AG09309 (cell line): ENCODE measurements around the gene EDC3.

Source experiments
- DNase-seq: peaks from one replicate; pipeline ENCODE4 v3.0.0-alpha.2; 2010; ENCODE audit warnings: low read depth
- H3K4me3 ChIP-seq: 2 replicates; pipeline ENCODE4 v1.5.1; 2011; ENCODE audit warnings: mild to moderate bottlenecking, low read depth, low read length, moderate library complexity; ENCODE audit not compliant: control insufficient read depth
- CTCF ChIP-seq: IDR thresholded peaks from 2 replicates; pipeline ENCODE4 v1.5.1; 2011; ENCODE audit warnings: mild to moderate bottlenecking, low read depth, low read length, inconsistent platforms; ENCODE audit not compliant: insufficient read depth, control insufficient read depth; ENCODE audit errors: missing control alignments

Gene EDC3

GRCh38 chr15:74653426-74654102 is 42.3 kb downstream of the EDC3 start:
- TF ChIP-seq CTCF, result no peak
- DNase-seq, result peak; percentile 41

GRCh38 chr15:74651242-74651741 is 44.5 kb downstream of the EDC3 start:
- no peak for DNase-seq
- H3K4me3 ChIP-seq, result no peak overlapping the region
- TF ChIP-seq CTCF, result no peak

More at GRCh38 chr15:74653426-74654102, 42.3 kb downstream of the EDC3 start:
- no peak overlapping the region for H3K4me3 ChIP-seq

- TF ChIP-seq CTCF, result no peak
- no peak overlapping the region for H3K4me3 ChIP-seq
- DNase-seq, result no peak
Measured at GRCh38 chr15:74648051-74648842, 47.6 kb downstream of the EDC3 start.

GRCh38 chr15:74646480-74646879 is 49.3 kb downstream of the EDC3 start:
- TF ChIP-seq CTCF, result no peak
- no peak overlapping the region for H3K4me3 ChIP-seq
- no peak for DNase-seq

- no peak overlapping the region for H3K4me3 ChIP-seq
- TF ChIP-seq CTCF, result no peak
- no peak for DNase-seq
Measured at GRCh38 chr15:74643665-74644204, 52.1 kb downstream of the EDC3 start.

GRCh38 chr15:74642734-74643664 is 52.8 kb downstream of the EDC3 start:
- no peak for DNase-seq
- TF ChIP-seq CTCF, result no peak
- H3K4me3 ChIP-seq, result no peak overlapping the region
